Panc1 (cell line): ENCODE data around the gene TMEM95. TPM values are rescaled to one million over a fixed set of nuclear protein-coding genes. Genes with fewer than 3 reads are reported as not detected.
A peak's percentile ranks its signal among the peaks of the same experiment; 100 is the strongest.

Experiments used
- ATAC-seq: fragments of 200-7000 bp; cut with Tn5 transposase; 2 replicates; pipeline ENCODE4 v1.9.1; 2020; ENCODE audit warnings: mild to moderate bottlenecking, moderate library complexity
- BruUV-seq: library from RNA; stranded (reverse); fragments of 400-500 nt; replicated peaks from 2 replicates; lab custom pipeline; 2021; lab: Mats Ljungman, UMichigan
- CTCF ChIA-PET: fragments of 300-600 bp; sonication (Branson Sonifier 250); formaldehyde crosslinking; loops from one replicate; lab custom pipeline; 2022; ENCODE audit warnings: antibody characterized with exemption; lab: Charles Lee
- POLR2A ChIA-PET: fragments of 300-600 bp; sonication (Branson Sonifier 250); formaldehyde crosslinking; loops from one replicate; lab custom pipeline; 2022; ENCODE audit warnings: antibody characterized with exemption; lab: Charles Lee
- DNase-seq: peaks from one replicate; pipeline ENCODE4 v3.0.0-alpha.2; 2010; ENCODE audit warnings: low read depth, low spot score
- H3K27ac ChIP-seq: 2 replicates; pipeline ENCODE4 v1.5.1; 2011; ENCODE audit warnings: mild to moderate bottlenecking, low read length, inconsistent platforms
- H3K27me3 ChIP-seq: fragments of 200-500 bp; sonication (Bioruptor generic); 2 replicates; pipeline ENCODE4 v1.6.0; 2014; ENCODE audit warnings: low read length, inconsistent platforms; ENCODE audit not compliant: control insufficient read depth, insufficient read depth
- H3K36me3 ChIP-seq: fragments of 200-500 bp; sonication (Bioruptor generic); 2 replicates; pipeline ENCODE4 v1.5.1; 2014; ENCODE audit warnings: inconsistent platforms, mild to moderate bottlenecking, low read length, moderate library complexity; ENCODE audit not compliant: control insufficient read depth, insufficient read depth
- H3K4me1 ChIP-seq: 2 replicates; pipeline ENCODE4 v1.5.1; 2011; ENCODE audit warnings: inconsistent platforms, mild to moderate bottlenecking, low read length, moderate library complexity; ENCODE audit not compliant: control insufficient read depth, insufficient read depth
- H3K4me3 ChIP-seq, 2 experiments: 2 replicates each; pipeline ENCODE4 v1.5.1; 2011 to 2012; ENCODE audit warnings: low read depth in 2 of 2, low read length in 2 of 2, mild to moderate bottlenecking in 2 of 2, inconsistent platforms in 1 of 2, moderate library complexity in 1 of 2
- H3K9me3 ChIP-seq: fragments of 200-500 bp; sonication (Bioruptor generic); 2 replicates; pipeline ENCODE4 v1.5.1; 2014; ENCODE audit warnings: low read depth, mild to moderate bottlenecking, inconsistent platforms, low read length, moderate library complexity; ENCODE audit not compliant: control insufficient read depth, insufficient read depth
- CTCF ChIP-seq: fragments of 450-650 bp; IDR thresholded peaks from 2 replicates; pipeline ENCODE4 v1.5.1; 2017; ENCODE audit warnings: mild to moderate bottlenecking
- POLR2AphosphoS5 ChIP-seq: IDR thresholded peaks from 2 replicates; pipeline ENCODE4 v1.6.1; 2012; ENCODE audit warnings: mild to moderate bottlenecking, low read depth, low read length, moderate library complexity
- REST ChIP-seq, 2 experiments: IDR thresholded peaks; 2 replicates each; pipeline ENCODE4 v1.6.1; 2011 to 2012; ENCODE audit warnings: low read depth in 2 of 2, control low read depth in 1 of 2, low read length in 1 of 2, mild to moderate bottlenecking in 1 of 2, moderate library complexity in 1 of 2; ENCODE audit not compliant: insufficient read depth in 1 of 2
- SIN3A ChIP-seq: IDR thresholded peaks from 2 replicates; pipeline ENCODE4 v1.6.1; 2012; ENCODE audit warnings: low read depth, mild to moderate bottlenecking, low read length, moderate library complexity, borderline replicate concordance; ENCODE audit not compliant: insufficient read depth
- TCF7L2 ChIP-seq: IDR thresholded peaks from 2 replicates; pipeline ENCODE4 v1.6.1; 2011; ENCODE audit warnings: mild to moderate bottlenecking, low read depth, low read length, inconsistent platforms
- in situ Hi-C: cut with HindIII; loops from 2 replicates; pipeline ENCODE4 v1.10.0; 2016; ENCODE audit warnings: low sequenced_read_pairs, low pct_unique_long_range_greater_than_20kb
- intact Hi-C: fragments of 100-400 bp; cut with micrococcal nuclease; formaldehyde crosslinking; loops from one replicate; pipeline ENCODE4 v1.10.0; 2022; ENCODE audit not compliant: unreplicated experiment
- total RNA-seq: library from RNA; stranded (reverse); gene quantifications from one replicate; pipeline ENCODE4 v1.2.1, GENCODE V29; 2021; ENCODE audit not compliant: unreplicated experiment

The TMEM95 gene
- total RNA-seq, 1 experiment from 2014 or later, result not detected

GRCh38 chr17:7356072-7356549 lies 1.2 kb downstream of the TMEM95 start:
- DNase-seq, result no peak
- no peak overlapping the region for H3K27ac ChIP-seq
- no peaks in the 10 kb centered on the region for H3K9me3 ChIP-seq
- intact Hi-C loops, result loop anchor here (10.0 kb wide), 1 partner anchor 79 kb away; the partner anchor contains the start of genes FGF11 and TMEM102
- BruUV-seq, result no TSS peak
- ChIA-PET POLR2A (no interaction called here), CTCF (interaction anchor here (0.6 to 2.2 kb wide), 9 partner anchors 8 to 1607 kb away, joined by 3 to 11 read pairs (median 5); partner anchors contain the start of gene PLSCR3)
- TF ChIP-seq SIN3A (no peak), CTCF (peak; percentile 91), REST (IDR thresholded peaks at IDR 0.05; ENCODE audit: insufficient read depth in 1 of 2, low read depth in 2 of 2, low read length in 1 of 2) (peak in 1 of 2 experiments; percentile 41; a peak in 1 of 4 replicates)
- H3K27me3 ChIP-seq, result no peaks in the 10 kb centered on the region
- in situ Hi-C loops, result no loop called here
- H3K4me3 ChIP-seq, result 0 out of 4 replicates have a peak overlapping the region, but pooled peaks of 1 of the 2 experiments have one; percentile 18
- ATAC-seq, result peak; percentile 73
- H3K36me3 ChIP-seq, result no peaks in the 10 kb centered on the region; the same call in 1 of the 2 replicates
- peaks cover 6% of the 10 kb centered on the region for H3K4me1 ChIP-seq

DNA sequence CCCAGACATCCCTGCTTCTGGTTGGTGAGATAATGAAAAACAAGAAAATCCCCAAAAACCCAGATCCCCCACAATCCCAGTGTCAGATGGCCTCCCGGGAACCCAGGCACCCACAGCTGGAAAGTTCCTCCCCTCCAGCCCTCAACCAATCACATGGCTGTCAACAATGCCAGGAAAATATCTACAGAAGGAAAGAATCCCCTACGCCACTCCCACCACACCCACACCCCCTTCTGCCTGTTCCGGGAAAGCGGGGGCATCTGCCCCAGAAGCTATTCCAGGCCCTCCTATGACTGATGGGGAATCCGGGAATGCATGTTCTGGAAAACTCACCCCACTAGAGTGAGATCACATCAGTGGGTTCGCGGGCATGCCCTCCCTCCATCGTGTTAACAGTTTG lies 1.8 kb downstream of the TMEM95 start:
- Histone ChIP-seq H3K9me3 (no peaks in the 10 kb centered on the region), H3K36me3 (no peaks in the 10 kb centered on the region; the same call in 1 of the 2 replicates), H3K27ac (no peak overlapping the region), H3K4me3 (no peak overlapping the region), H3K4me1 (peaks cover 6% of the 10 kb centered on the region), H3K27me3 (no peaks in the 10 kb centered on the region)
- DNase-seq, result no peak
- TF ChIP-seq CTCF, result no peak
- TF ChIP-seq SIN3A, result no peak
- TF ChIP-seq POLR2AphosphoS5, result no peak
- TF ChIP-seq REST (IDR thresholded peaks at IDR 0.05; ENCODE audit: insufficient read depth in 1 of 2, low read depth in 2 of 2, low read length in 1 of 2), result no peak
- no peak for TF ChIP-seq TCF7L2
- ATAC-seq, result no peak
- intact Hi-C loops (loop anchor here (10.0 kb wide), 1 partner anchor 78 kb away; the partner anchor contains the start of genes FGF11 and TMEM102), in situ Hi-C loops (no loop called here)
- no TSS peak for BruUV-seq
- ChIA-PET POLR2A (no interaction called here), CTCF (interaction anchor here (0.6 to 2.2 kb wide), 5 partner anchors 9 to 80 kb away, joined by 4 to 11 read pairs (median 9); no protein-coding TSS in a partner anchor)
